Measurements from ENCODE around the gene PHIP.

DNA sequence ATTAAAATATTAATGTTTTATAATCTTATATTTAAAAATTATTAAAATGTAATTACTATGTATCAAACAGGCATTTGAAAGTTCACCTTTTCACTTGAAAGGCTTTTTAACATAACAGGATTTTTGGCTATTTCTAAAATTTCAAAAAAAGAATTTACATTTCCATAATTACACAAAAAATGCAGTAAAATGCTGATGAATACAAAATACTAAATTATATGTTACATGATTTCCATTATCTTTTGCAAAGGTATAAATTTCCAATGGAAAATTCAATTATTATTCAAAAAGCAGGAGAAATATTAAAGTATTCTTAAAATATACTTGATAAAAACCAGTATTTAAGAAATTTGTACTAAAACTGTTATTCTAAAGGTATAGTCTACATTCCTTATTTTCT lies 66.1 kb downstream of the PHIP start:
- TF ChIP-seq, protein P1, sequence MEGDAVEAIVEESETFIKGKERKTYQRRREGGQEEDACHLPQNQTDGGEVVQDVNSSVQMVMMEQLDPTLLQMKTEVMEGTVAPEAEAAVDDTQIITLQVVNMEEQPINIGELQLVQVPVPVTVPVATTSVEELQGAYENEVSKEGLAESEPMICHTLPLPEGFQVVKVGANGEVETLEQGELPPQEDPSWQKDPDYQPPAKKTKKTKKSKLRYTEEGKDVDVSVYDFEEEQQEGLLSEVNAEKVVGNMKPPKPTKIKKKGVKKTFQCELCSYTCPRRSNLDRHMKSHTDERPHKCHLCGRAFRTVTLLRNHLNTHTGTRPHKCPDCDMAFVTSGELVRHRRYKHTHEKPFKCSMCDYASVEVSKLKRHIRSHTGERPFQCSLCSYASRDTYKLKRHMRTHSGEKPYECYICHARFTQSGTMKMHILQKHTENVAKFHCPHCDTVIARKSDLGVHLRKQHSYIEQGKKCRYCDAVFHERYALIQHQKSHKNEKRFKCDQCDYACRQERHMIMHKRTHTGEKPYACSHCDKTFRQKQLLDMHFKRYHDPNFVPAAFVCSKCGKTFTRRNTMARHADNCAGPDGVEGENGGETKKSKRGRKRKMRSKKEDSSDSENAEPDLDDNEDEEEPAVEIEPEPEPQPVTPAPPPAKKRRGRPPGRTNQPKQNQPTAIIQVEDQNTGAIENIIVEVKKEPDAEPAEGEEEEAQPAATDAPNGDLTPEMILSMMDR (conservative IDR thresholded peaks at IDR 0.05; ENCODE audit: low read depth in 2 of 2) = no peak
- TF ChIP-seq POLR2AphosphoS5 (IDR thresholded peaks at IDR 0.05; ENCODE audit: low read depth) (no peak), EZH2phosphoT487 (IDR thresholded peaks at IDR 0.05; ENCODE audit: unreplicated experiment) (no peak), NANOG (IDR thresholded peaks at IDR 0.05; ENCODE audit: borderline replicate concordance) (no peak), STAT1 (IDR thresholded peaks at IDR 0.05; ENCODE audit: unreplicated experiment) (no peak), EZH2 (IDR thresholded peaks at IDR 0.05; ENCODE audit: low read depth, unreplicated experiment) (no peak), CREB1 (CRISPR knock-in tag; IDR thresholded peaks at IDR 0.05; ENCODE audit: low read depth) (no peak), ZNF331 (CRISPR knock-in tag; IDR thresholded peaks at IDR 0.05; ENCODE audit: low read depth) (no peak)
- TF ChIP-seq, protein P2, sequence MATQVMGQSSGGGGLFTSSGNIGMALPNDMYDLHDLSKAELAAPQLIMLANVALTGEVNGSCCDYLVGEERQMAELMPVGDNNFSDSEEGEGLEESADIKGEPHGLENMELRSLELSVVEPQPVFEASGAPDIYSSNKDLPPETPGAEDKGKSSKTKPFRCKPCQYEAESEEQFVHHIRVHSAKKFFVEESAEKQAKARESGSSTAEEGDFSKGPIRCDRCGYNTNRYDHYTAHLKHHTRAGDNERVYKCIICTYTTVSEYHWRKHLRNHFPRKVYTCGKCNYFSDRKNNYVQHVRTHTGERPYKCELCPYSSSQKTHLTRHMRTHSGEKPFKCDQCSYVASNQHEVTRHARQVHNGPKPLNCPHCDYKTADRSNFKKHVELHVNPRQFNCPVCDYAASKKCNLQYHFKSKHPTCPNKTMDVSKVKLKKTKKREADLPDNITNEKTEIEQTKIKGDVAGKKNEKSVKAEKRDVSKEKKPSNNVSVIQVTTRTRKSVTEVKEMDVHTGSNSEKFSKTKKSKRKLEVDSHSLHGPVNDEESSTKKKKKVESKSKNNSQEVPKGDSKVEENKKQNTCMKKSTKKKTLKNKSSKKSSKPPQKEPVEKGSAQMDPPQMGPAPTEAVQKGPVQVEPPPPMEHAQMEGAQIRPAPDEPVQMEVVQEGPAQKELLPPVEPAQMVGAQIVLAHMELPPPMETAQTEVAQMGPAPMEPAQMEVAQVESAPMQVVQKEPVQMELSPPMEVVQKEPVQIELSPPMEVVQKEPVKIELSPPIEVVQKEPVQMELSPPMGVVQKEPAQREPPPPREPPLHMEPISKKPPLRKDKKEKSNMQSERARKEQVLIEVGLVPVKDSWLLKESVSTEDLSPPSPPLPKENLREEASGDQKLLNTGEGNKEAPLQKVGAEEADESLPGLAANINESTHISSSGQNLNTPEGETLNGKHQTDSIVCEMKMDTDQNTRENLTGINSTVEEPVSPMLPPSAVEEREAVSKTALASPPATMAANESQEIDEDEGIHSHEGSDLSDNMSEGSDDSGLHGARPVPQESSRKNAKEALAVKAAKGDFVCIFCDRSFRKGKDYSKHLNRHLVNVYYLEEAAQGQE (IDR thresholded peaks at IDR 0.05; ENCODE audit: unreplicated experiment) = no peak
- TF ChIP-seq, protein P3, sequence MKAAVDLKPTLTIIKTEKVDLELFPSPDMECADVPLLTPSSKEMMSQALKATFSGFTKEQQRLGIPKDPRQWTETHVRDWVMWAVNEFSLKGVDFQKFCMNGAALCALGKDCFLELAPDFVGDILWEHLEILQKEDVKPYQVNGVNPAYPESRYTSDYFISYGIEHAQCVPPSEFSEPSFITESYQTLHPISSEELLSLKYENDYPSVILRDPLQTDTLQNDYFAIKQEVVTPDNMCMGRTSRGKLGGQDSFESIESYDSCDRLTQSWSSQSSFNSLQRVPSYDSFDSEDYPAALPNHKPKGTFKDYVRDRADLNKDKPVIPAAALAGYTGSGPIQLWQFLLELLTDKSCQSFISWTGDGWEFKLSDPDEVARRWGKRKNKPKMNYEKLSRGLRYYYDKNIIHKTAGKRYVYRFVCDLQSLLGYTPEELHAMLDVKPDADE (IDR thresholded peaks at IDR 0.05) = no peak
